Measurements from ENCODE around the gene MYADML2.
"Not testable (repeated sequence)": the region's sequence is repeated elsewhere in the genome, so short reads cannot be mapped to it uniquely, and the experiment has no call there.

Gene MYADML2

GRCh38 chr17:81957691-81958432 is 10.8 kb upstream of the MYADML2 start:
- DNase-seq = no peak

- no peak for DNase-seq
Measured at GRCh38 chr17:81956607-81957589, 9.9 kb upstream of the MYADML2 start.

GRCh38 chr17:81955756-81956544 is 8.9 kb upstream of the MYADML2 start:
- DNase-seq = no peak

- no peak for DNase-seq
Measured at GRCh38 chr17:81955058-81955681, 8.1 kb upstream of the MYADML2 start.

GRCh38 chr17:81954131-81955057 is 7.4 kb upstream of the MYADML2 start:
- no peak for DNase-seq

DNA sequence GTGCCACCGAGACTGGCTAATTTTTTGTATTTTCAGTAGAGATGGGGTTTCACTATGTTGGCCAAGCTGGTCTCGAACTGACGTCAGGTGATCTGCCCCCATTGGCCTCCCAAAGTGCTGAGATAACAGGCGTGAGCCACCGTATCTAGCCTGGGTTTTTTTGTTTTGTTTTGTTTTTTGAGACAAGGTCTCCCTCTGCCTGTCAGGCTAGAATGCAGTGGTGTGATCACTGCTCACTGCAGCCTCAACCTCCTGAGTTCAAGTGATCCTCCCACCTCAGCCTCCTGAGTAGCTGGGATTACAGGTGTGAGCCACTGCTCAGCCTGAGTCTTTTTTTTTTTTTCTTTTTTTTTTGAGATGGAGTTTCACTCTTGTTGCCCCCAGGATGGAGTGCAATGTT is 6.4 kb upstream of the MYADML2 start:
- DNase-seq = not testable (repeated sequence)

- DNase-seq = no peak
Measured at GRCh38 chr17:81952792-81953228, 5.8 kb upstream of the MYADML2 start.

DNA sequence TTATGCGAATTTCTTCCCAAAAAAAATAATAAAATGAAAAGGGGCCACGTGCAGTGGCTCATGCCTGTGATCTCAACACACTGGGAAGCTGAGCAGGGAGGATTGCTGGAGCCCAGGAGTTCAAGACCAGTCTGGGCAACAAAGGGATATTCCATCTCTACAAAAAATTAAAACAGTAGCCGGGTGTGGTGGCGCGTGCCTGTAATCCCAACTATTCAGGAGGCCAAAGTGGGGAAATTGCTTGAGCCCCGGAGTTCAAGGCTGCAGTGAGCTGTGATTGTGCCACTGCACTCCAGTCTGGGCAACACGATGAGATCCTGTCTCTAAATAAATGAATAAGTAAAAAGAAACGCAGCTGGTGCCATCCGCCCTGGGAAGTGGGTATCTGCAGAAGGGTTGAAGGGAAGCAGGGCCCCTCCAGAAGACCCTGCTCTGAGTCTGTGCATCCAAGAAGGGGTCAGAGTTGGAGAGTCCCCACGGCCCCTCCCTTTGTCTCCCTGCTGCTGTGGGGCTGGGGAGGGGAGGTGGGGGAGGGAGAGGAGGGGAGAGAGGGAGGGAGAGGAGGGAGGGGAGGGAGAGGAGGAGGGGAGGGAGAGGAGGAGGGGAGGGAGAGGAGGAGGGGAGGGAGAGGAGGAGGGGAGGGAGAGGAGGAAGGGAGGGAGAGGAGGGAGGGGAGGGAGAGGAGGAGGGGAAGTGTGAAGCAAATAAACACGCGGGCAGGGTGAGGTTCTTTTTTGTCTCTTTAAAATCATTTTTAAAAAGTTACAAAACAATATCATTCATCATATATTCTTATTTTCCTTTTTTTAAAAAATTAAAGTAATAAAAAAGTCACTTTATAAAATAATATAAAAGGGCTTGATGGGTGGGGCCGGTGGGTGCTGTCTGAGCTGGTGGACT is 5.0 kb upstream of the MYADML2 start:
- no peak for DNase-seq

DNA sequence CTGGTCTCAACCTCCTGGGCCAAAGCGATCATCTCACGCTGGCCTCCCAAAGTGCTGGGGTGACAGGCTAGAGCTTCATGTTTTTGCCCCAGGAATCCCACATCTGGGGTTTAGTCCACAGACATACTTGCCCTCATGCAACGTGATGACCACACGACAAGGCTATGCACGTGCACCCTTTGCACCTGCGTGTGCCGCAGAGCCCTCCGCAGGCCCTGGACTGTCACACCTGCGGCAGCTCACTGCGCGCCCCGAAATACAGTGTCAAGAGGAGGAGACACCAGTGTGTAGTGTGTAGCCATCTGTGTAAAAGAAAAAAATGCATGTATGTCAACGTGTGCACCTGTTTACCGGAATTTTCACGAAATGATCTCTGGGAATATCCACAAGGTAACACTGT is 3.5 kb upstream of the MYADML2 start:
- no peak for DNase-seq

DNA sequence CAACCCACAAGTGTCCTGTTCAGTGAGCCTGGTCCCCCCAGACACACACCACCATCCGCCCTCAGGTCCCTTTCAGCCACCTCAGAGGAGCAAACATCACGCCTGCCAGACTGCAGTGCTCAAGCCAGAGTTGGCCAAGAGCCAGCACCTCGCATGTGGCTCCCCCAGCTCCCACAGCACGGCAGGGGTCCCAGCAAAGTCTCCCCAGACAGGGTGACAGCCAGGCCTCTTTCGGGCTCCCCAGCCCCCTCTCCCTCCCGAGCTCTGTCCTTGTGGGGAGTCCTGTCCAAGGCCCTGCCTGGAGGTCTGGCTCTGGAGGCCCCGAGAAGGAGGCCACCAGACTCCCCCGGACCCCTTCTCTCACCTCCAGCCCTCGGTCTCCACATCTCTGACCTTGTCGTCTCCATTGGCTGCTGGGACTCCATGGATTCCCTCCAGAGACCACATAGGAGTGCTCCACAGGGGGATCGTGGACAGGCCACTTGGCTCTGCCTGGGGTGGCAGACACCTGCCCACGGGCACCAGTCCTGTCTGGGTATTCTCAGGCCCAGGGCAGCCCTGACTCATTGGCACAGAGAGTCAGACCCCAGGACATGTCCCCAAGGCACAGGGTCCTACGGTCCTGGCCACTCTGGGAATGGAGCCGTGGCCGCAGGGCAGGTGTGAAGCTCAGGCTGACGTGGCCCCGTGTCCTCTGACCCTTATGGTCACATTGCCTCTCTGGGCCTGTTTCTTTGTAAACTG is 1.8 kb upstream of the MYADML2 start:
- DNase-seq = no peak

GRCh38 chr17:81944858-81945257 is 2.2 kb downstream of the MYADML2 start:
- no peak for DNase-seq

- no peak for DNase-seq
Measured at GRCh38 chr17:81942167-81942553, 4.9 kb downstream of the MYADML2 start.

DNA sequence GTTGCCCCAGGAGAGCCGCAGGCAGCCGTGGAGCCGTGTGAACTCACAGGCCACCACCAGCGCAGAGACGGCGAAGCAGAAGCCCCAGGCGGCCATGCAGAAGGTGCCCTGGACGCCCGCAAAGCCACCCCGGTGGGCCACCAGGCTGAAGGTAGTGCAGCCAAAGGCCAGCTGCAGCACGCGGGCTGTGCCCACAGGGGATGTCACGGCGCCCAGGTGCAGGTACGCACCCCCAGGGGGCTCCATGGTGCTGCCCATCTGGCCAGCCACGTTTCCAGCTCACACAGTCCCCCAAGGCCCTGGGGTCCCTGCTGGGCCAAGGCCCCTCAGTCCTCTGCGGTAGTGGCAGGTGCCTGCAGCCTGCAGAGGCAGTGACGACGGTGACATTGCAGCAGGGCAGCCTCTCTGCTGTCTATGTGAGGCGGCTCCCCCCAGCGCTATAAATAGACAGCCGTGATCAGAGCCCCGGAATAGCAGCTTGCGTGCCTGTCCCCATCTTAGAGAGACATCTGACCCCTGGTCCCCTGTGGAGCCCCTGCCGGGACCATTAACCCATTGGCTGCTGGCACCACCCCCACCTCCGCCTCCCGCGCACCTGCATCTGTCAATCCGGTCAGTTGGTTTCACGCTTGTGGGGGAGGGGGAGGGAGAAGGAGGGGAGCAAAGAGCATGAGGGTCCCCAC is 5.4 kb downstream of the MYADML2 start:
- no peak for DNase-seq

DNA sequence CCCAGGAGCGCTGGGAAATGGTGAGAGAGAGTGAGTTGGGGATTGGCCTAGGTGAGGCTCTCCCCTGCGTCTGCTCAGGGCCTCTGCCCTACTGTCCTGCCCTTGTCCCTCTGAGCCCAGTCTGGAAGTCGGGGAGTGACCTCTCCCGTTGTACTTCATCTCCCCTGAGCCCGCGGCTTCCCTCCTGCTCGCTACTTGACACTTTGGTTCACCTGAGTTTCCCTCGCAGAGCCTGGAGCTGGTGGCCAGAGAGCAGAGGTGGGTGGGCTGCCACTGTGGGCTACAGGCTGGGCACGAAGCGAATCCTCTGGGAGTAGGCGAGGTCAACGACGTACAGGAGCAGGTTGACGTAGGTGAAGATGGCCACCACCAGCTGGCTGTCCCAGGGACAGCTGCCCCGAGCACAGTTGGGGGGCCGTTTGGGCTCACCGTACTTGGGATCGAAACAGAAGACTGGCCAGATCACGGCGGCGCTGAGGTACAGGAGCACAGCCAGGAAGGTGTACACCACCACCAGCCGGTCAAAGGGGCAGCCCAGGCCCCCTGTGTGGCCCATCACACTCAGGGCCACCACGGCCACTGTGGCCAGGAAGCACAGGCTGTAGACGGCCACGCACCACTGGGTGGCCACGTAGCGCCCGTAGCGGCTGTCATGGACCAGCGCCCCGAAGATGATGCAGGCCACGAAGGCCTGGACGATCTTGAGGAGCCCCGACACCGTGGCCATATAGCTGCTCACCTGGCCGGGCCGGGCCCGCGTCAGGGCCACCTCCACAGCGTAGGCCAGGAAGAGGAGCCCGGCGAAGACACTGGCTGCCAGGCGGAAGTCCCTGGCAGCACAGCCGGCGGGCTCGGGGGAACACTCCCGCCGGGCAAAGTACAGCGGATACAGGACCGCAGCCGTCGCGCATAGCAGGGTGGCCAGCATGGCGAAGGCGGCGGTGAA is 6.2 kb downstream of the MYADML2 start:
- no peak for DNase-seq

DNA sequence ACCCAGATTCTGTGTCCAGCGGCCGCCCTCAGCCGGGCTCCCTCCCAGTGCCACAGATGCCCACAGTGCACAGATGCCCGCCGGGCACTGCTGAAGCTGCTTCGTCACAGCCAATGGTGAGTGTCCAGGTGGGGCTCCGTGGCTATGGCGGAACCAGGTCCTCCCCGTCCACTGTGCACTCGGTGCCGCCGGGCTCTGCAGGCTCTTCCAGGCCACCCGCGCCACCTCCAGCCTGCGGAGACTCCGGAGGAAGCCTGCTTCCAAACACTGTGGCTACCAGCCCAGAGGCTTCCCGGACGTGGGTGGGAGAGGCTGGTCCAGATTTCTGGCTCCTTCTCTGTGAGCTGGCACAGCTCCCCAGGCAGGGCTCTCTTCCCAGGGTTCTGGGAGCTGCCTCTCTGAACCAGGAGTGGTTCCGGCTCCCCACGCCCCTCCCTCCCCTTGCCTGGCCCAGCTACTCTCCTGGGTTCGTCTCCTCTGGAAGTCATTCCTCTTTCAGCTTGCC is 7.1 kb downstream of the MYADML2 start:
- DNase-seq = no peak

GRCh38 chr17:81939218-81939617 is 7.8 kb downstream of the MYADML2 start:
- no peak for DNase-seq

- no peak for DNase-seq
Measured at GRCh38 chr17:81935709-81936084, 11.3 kb downstream of the MYADML2 start.

Data from CD4-positive, alpha-beta T cell treated with Interleukin-1 beta for 1 hour (primary cell).